HUDEP-2 (cell line): ENCODE data around the gene MOB2.

Experiments used
- DNase-seq, 76 experiments: peaks; one replicate each; lab custom pipeline; 2025; ENCODE audit not compliant: unreplicated experiment in 76 of 76; lab: John Stamatoyannopoulos, UW

The MOB2 gene

DNA sequence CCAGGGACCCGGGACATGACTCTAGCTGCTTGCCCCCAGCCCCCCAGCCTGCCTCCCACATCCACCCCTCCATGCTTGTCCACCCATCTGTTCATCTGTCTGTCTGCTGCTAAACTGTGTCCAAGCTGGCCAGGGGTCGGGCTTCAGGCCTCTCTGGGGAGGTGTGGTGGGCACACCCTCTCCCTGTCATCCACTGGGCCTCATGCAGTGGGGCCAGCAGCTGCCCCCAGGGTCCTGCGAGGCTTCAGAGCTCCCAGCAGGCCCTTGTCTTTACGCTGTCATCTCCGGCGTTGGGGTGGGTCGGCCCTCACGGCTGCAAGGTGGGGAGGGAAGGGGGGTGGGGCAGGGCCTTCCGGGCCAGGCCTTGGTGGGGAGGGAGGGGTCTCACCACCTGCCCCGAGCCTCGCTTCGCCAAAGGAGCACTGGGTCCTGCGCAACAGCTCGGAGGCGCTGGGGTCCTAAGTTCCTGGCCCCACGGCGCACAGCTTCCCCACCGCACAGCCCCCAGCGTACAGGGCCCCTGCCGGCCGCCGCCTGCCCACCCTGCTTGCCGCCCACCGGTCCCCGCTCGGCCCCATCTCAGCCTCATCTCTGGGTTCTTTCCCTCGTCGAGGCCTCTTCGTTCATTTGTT lies 26.7 kb downstream of the MOB2 start:
- no peak for DNase-seq

DNA sequence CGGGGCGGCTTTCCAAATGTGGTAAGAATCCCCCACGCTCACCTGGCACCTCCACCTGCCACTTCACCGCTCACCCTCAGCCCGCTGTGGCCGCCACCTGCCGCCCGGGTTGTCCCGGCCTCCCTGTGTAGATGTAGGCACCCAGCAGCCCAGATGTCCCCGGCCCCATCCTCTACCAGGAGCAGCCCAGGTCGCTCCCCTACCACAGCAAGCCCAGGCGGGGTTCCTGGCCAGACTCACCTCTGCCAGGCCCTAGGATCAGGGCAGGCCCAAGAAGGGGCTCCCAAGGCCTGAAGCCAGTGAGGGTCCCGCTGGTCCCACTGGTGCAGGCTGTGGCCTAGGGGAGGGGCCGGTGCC lies 27.4 kb downstream of the MOB2 start:
- DNase-seq: no peak

DNA sequence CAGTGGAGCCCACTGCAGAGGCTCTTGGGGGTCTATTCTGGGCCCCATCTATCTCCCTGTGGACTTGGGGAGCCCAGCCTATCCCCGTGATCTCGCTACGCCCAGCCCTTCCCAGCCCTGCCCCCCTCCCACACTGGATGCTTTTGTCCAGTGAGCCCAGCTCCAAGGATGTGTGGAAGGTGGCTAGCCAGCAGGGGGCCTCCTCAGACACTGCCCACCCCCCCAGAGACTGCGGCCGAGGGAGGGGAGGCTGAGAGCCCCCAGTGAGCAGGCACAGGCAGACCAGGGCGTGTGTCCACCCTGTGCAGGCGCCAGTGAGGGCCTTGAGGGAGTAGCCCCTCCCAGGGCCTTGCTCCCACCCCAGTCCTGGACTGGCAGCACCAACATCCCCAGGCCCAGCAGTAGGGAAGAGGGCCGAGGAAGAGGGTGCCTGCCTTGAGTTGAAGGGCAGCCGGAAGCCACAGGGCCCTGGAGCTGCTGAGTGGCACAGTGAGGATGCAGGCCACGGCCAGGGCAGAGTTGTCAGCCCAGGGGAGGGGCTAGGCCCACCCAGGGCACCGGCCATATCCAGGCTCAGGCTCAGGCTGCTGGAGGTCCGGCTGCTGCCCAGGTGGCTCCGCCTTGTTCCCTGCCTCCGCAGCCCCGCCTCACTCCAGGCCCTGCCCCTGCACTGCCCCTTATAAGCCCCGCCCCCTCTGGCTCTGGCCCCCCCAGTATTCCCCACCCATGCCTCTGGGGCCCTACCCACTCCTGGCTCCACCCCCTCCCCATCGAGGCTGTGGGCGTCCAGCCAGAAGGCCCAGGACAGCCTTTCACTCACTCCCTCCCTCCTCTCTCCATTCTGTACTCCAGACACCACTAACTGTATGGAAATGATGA lies 28.0 kb downstream of the MOB2 start:
- DNase-seq: peak in 27 of 76 experiments; percentile 1 to 57 (median 14)

DNA sequence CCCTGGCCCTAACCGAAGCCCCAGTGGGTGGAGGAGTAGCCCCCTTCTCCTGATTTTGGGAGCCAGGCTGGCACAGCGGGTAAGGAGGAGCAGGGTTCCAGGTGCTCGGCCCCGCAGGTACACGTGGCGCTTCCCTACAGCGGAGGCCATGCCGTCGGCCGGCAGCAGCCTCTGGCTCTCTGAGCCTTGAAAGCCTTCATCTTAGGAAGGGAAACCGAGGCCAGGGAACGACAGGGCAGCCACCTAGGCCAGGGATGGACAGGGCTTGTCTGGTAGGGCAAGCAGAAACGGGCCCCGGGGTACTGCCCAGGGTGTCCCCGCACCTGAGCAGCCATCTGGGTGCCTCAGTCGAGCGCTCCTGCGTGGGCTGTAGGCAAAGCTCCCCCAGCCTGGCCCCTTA lies 28.7 kb downstream of the MOB2 start:
- no peak for DNase-seq

DNA sequence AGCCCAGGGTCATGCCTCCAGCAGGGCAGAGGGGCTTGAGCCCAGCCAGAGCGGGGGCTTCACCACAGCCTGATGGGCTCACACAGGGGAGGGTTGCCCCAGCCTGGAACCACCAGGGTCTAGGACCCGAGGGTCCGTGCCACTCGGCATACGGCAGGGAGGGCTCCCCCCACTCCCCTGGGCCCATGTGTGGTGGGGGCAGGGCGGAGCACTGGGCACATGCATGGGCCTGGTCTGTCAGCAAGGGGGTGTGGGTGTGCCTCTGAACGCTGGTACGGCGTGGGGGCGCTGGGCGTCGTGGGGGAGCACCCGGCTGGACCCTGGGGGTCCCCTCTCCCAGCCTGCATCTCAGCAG lies 29.3 kb downstream of the MOB2 start:
- DNase-seq: no peak

DNA sequence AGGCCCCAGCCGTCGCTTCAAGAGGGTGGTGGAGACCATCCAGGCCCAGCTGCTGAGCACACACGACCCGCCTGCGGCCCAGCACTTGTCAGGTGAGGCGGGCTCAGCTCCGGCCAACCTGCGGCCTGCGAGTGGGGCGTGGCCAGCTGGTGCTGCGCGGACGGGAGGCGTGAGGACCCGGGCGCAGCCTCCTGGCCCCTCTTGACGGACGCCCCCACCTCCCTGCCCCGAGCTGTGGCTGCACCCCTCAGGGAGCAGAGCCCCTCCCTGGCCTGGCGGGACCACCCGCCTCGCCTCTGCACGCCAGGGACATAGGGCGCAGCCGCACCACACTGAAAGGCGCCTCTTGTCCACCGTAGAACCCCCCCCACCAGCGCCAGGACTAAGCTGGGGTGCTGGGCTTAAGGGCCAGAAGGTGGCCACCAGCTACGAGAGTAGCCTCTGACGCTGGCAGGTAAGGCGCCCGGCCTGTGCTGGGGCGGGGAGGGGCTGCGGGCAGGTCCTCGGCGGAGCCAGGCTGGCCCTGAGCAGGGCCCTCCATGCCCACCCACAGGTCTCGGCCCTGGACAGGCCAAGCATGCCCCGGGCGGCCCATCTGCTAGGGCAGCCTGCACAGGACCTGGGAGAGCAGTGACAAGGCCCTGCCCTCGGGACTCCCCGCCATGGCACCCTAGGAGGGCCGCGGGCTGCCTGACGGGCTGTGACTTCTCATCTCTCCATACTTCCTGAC lies 29.8 kb downstream of the MOB2 start:
- DNase-seq: no peak

DNA sequence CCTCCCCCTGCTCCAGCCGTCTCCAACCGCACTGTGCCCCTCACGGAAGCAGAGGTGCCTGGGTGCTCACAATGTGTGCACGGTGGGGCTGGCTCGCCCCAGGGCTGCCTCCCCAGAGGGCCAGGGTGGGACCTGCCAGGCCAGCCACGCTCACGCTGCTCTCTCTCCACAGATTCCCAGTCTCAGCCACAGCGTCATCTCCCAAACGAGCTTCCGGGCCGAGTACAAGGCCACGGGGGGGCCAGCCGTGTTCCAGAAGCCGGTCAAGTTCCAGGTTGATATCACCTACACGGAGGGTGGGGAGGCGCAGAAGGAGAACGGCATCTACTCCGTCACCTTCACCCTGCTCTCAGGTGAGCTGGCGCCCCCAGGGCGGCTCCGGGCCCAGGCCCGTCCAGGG lies 30.4 kb downstream of the MOB2 start:
- DNase-seq: no peak

DNA sequence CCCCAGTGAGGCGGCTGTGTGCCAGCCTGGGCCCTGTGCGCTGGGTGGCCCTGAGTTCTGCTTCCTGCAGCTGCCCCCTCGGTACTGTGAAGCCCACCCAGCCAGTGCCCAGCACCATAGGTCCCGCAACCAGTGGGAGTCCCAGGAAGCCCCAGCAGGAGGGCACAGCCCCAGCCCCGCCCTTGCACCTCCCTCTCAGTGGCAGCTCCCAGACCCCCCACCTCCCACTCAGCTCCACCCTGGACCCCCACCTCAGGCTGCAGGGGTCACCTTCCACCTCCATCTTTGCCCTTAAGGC lies 30.9 kb downstream of the MOB2 start:
- DNase-seq: no peak

DNA sequence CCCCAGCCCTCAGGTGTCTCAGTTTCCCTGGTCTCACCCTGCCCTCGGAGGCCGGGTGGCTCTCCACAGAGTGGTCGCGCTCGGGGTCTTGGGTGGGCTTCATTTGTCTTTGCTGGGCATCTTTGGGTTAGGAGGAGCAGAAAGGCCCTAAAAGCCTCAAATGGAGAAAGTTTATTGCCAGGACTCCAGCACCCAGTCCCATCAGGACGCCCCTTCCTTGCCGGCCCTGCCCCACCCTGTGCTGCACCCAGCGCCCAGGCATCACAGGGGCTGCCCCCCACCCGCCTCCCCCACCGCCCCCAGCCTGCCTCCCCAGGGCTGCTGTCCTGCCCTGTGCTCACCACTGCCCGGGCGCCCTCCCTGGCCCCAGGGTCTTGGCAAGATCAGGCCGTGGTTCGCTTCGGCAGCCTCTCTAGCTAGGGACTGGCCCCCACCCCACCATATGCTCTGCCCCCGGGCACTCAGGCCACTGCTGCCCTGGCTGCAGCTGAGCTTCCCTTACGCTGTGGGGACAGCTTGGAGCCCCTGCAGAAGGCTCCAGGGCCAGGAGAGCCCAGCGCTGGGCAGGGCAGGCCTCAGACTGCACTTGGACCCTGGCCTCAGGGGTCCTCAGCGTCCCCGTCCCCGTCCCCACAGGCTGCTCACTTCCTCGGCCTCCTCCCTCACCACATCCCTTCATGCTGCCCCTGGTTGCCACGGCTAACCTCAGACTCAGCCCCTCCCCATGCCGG lies 31.4 kb downstream of the MOB2 start:
- DNase-seq: no peak

DNA sequence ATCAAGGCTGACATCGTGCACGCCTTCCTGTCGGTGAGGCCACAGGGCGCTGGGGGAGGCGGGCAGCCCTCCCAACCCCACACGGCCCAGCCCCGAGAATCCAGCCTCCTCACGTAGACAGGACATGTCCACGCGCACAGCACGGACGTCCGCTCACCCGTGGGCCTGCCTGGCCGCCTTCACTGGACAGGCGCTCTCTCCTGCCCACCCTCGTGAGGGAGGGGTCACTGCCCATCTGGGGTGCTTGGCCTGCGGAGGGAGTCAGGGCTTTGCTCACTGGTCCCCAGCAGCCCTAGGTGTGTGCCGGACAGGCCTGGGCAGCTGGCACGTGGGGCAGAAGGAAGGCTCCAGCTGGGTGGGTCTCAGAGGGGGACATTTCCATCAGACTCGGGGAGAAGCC lies 32.0 kb downstream of the MOB2 start:
- no peak for DNase-seq

DNA sequence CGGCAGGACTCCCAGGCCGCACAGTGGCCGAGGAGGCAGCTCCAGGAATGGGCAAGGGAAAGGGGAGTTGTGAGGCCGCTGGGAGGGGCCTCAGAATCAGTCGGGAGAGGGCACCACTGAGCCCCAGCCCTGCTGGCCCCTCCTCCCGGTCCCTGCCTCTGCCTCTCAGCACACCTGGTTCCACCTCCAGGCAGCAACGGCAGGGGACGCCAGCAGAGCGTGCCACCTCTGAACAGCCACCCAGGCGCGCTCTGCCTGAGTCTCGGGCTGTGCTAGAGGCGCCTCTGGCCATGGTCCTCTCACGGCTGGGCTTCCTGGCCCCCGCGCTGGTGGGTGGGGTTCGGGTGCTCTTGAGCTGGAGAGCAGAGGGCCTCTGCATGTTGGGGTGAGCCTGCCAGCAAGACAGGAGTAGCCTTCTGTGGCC lies 33.0 kb downstream of the MOB2 start:
- DNase-seq: peak in 10 of 76 experiments; percentile 1 to 26 (median 8)

DNA sequence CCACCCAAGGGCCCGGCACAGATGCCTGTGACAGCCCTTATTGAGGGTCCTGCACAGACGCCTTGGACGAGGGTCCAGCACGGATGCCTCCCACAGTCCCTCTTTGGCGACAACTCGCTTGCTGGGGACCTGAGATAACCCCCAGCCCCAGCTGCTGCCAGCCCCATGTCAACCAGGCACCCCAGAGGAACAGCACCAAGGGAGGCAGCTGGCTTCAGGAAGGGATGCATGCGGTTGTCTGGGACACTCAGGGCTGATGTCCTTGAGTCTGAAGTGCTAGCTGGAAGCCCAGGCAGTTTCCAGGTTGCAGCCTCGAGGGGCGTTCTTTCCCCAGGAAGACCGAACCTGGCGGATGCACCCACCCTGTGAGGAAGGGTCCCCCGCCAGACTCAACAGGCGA lies 33.8 kb downstream of the MOB2 start:
- no peak for DNase-seq

DNA sequence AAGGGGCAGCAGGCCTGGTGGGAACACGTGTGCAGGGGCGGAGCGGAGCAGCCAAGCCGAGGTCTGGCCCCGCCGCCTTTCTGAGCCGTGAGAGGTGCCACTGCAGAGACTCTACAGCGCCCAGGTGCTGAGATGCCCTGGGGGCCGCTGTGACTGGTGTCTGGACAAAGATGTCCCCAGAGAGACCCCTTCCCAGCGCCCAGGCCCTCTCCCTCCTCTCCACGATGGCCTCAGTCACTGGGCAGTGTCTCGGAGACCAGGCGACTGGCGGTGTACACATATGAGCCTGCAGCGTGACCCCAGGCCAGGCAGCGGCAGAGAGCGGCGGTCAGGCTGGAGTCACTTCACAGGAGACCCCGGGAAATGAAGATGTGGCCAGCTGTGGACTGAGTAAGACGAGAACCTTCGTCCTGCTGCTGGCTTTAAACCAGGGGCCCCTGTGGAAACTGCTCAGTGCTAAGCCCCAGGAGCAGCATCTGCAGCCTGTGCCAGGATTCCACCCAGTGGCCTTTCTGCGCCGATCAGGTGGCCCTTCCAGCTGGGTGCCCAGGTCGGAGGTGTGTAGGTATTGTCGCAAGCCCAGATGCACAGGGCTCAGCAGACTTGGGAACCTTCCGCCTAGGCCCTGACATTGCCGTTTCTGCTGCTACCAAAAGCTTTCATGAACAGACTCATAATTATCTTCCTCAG lies 34.7 kb downstream of the MOB2 start:
- DNase-seq: no peak

DNA sequence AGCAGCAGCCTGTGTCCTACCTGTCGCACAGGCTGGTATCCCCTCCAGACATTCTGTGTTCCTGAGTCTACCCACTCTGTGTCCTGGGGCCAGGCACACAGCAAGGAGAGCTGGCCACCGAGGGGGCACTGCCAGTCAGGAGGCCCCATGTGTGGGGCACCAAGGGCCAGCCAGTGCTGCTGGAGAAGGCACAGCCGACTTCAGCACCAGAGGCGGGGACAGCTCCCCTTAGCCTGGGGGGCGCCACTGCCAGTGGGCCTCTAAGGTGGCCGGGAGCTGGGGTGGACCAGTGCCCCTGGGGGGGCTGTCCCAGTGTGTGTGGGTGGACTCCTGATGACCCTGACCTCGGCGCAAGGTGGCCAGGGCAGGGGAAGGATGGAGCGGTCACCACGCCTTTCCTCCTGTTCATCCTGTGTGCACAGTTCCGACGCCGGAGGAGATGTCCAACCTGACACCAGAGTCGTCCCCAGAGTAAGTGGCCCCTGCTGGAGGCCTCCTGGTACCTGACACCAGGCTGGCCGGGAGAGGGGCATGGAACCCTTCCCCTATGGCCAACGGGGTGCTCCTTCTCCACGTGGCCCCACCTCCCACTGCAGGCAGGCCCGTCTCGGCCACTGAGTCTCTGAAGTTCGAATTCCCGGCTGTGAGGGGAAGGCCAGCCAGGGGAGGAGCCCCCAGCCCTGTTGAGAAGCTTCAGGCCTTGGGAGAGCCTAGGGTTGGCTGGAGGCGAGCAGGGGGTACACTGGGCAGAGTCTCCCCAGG lies 35.4 kb downstream of the MOB2 start:
- DNase-seq: peak in 1 of 76 experiments; percentile 4

DNA sequence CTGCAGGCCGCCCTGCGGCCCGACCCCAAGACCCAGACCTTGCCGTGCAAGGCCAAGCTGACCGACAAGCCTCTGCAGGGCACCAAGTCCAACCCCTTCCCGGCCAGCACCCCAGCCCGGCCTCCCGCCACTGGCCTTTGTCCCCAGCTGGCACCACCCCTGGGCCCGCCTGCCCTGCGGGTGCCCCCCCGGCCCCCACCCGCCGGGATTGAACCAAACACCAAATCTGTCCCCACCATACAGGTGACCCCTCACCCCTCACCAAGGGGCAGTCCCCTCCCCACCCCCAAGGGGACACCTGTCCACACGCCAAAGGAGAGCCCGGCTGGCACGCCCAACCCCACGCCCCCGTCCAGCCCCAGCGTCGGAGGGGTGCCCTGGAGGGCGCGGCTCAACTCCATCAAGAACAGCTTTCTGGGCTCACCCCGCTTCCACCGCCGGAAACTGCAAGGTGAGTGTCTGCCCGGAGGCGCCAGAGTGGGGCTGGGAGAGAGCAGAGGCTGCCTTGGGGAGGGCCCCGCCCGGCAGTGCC lies 36.2 kb downstream of the MOB2 start:
- no peak for DNase-seq

DNA sequence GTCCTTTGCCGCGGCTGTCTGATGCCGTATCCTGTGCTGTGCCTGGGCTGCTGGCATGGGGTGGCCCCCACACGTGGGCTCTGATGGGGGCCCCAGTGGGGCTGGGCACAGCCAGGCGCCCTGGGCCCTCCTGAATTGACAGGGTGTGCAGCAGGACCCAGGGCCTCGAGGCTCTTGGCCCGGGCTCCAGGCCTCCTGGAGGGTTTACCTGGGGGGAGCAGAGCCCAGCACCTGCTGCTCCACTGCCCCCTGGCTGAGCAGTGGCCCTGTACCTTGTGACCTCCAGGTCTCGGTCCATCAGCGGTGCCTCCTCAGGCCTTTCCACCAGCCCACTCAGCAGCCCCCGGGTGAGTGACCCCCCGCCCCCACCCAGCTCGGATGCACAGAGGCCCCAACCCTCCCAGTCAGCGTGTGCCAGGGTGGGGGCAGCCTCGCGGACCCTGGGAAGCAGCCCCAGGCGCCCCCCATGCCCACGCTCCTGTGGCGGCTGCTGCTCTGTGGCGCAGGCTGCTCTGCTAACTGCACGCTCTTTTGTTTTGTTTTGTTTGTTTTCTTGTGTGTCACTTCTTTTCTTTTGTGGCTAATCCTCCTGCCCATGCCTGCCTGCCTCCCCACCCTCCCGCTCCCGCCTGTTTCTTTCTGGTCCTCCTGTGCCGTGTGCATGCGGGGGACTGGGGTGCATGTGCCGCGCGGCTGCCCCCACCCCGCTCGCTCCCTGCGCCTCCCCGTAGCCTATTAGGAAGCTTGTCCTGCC lies 36.9 kb downstream of the MOB2 start:
- no peak for DNase-seq

DNA sequence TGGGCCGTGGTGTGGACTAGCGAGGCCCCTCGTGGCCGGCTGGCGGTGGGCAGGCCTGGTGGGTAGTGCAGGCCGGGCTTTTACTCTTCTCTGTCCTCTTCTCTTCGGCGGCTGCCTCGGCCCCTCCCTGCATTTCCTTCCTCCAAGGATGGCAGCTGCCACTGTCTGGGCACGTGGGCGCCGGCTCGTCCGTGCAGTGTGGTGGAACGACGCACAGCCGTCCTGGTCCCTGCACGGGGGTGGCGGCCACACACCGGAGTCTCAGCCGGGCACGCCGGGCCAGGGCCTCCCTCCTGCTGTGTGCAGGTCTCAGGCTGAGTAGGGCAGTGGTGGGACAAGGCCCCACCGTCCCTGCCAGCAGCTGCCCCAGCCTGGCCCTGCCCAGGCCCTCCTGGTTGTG lies 37.7 kb downstream of the MOB2 start:
- no peak for DNase-seq

DNA sequence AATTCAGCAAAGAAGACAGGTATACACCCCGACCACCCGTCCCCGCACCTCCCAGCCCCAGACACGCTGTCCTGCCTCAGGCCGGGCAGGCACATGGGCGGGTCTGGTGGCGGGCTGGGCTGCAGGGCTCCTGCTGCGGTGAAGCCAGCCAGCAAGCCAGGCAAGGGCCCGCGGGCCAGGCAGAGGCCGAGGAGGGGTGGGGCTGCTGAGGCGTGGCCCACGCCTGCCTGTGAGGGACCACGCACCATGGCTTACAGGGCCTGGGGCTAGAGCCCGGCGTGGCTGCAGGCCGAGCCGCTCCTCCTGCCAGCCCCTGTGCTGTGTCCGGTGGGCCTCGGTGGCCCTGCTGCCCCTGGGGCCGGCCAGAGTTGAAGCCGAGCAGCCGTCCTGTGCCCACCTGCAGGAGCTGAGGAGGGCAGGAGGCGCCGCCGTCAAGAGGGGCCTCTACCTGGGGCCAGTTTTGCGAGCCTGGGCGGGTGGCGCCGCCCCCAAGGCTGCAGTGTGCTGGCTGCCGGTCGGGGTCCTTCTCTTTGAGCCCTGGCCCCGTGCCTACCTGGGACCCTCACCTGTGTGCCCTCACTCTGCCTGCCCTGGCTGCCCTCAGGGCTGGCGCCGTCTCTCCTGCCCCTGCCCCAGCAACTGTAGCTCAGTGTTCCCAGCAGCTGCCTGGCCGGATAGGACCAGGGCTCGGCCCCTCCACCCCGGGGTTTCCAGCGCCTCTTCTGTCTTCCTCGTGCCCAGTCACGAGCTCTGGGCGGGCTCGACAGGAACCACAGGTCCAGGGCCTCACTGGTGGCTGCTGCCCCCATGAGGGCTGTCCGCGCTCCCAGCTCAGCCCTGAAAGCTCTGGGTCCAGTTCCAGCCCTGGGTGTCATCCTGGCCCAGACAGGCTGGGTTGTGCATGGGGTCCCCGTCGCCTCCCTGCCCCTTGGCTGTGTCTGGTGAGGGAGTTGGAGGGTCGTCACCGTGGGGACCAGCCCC lies 38.4 kb downstream of the MOB2 start:
- no peak for DNase-seq
